Measurements from ENCODE around the gene MAP7.

MAP7 gene

DNA sequence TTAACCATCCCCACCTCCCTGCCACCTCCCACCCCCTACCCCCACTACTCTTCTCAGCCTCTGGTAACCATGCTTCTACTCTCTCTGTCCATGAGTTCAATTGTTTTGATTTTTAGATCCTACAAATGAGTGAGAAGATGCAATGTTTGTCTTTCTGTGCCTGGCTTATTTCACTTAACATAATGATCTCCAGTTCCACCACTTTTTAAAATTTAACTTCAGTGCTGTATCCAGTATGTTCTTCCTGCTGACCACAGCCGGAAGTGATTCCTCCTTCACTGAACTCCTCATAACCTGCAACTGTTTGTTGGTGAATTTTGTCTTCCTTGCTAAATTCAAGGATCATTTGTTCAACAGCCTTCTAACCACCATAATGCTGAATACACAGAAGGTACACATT lies 3.9 kb downstream of the MAP7 start:
- POLR2A ChIA-PET: no interaction called here
- CTCF ChIA-PET: interaction anchor here (1.0 kb wide), 1 partner anchor 20 kb away, joined by 3 read pairs; no protein-coding TSS in a partner anchor
- TF ChIP-seq, protein P1, sequence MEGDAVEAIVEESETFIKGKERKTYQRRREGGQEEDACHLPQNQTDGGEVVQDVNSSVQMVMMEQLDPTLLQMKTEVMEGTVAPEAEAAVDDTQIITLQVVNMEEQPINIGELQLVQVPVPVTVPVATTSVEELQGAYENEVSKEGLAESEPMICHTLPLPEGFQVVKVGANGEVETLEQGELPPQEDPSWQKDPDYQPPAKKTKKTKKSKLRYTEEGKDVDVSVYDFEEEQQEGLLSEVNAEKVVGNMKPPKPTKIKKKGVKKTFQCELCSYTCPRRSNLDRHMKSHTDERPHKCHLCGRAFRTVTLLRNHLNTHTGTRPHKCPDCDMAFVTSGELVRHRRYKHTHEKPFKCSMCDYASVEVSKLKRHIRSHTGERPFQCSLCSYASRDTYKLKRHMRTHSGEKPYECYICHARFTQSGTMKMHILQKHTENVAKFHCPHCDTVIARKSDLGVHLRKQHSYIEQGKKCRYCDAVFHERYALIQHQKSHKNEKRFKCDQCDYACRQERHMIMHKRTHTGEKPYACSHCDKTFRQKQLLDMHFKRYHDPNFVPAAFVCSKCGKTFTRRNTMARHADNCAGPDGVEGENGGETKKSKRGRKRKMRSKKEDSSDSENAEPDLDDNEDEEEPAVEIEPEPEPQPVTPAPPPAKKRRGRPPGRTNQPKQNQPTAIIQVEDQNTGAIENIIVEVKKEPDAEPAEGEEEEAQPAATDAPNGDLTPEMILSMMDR (IDR thresholded peaks at IDR 0.05; ENCODE audit: control extremely low read depth, extremely low read depth, low read depth, missing control alignments): no peak
- DNase-seq (ENCODE audit: extremely low spot score): no peak

DNA sequence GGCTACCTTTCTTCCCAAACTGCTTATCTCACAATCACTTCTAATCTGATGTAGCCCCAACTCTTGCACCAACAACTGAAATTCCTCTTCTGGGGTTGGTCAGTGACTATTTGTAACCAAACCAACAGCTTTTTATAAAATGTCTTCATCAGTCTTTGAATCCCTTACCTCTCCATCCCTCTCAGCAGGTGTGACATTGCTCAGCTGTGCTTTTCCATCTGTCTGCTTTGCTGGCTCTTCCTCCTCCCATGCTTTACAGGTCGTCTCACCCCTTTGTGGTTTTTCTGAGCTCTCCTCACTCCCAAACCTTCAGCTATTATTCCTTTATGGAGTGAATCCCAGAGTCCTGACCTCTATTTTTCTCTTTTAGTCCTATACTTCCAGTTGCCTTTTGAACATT lies 5.9 kb downstream of the MAP7 start:
- TF ChIP-seq, protein P1 (IDR thresholded peaks at IDR 0.05; ENCODE audit: control extremely low read depth, extremely low read depth, low read depth, missing control alignments): no peak
- CTCF ChIA-PET: interaction anchor here (1.1 to 1.4 kb wide), 3 partner anchors 16 to 42 kb away, joined by 3 to 5 read pairs (median 3); no protein-coding TSS in a partner anchor
- POLR2A ChIA-PET: interaction anchor here (1.0 kb wide), 1 partner anchor 256 kb away, joined by 3 read pairs; no protein-coding TSS in a partner anchor
- DNase-seq (ENCODE audit: extremely low spot score): no peak

DNA sequence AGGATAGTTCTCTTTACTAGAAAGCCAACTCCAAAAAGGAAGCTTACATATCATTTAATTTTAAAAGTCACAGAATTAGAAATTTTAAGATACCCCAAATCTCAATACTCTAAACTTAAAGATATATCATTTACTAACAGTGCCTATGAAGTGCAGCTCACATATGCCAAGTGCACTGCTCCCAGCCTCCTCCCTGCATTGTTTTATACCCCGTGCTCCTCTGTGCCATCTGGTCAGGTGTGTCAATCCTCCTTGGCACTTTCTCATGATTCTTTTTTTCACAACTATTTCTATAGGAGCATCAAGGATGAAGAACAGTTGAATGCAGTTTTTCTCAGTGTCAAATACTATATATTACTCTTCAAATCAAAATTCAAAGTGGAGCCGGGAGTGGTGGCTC lies 8.8 kb downstream of the MAP7 start:
- DNase-seq (ENCODE audit: extremely low spot score): no peak
- TF ChIP-seq, protein P1 (IDR thresholded peaks at IDR 0.05; ENCODE audit: control extremely low read depth, extremely low read depth, low read depth, missing control alignments): no peak
- POLR2A ChIA-PET: no interaction called here
- CTCF ChIA-PET: interaction anchor here (1.2 kb wide), 1 partner anchor 9 kb away, joined by 3 read pairs; the partner anchor contains the start of gene MAP7

DNA sequence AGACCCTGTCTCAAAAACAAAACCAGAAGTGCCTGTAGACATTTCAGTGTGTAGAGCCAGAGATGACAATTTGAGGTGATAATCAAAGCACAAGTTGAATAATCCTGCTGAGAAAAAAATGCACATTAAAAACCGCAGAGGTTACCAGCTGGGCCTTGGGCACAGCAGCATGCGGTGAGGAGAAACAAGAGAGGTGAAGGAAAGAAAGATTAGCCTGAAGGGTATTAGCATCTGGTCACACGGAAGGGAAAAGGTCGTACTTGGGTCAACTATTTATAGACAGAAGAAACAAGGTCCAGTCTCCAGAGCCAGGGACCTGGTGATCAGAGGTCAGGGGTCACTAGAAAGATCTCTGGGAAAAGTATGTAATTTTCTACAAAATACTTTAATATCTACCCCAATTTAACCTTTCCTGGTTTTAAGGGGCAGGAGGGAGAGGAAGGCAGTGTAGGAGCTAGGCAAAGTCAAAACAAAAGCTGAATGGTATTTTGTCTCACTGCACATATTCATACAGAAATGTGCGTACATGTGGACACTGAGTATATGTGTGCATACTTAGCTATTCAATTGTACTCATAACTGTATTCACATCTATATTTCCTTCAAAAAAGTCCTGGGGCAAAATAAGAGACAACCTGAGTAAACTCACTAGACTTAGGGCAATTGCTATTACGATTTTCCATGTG lies 10.1 kb downstream of the MAP7 start:
- CTCF ChIA-PET: interaction anchor here (1.1 to 2.1 kb wide), 4 partner anchors 9 to 12 kb away, joined by 3 to 7 read pairs (median 4); partner anchors contain the start of gene MAP7
- DNase-seq (ENCODE audit: extremely low spot score): no peak
- TF ChIP-seq, protein P1 (IDR thresholded peaks at IDR 0.05; ENCODE audit: control extremely low read depth, extremely low read depth, low read depth, missing control alignments): no peak
- POLR2A ChIA-PET: no interaction called here

DNA sequence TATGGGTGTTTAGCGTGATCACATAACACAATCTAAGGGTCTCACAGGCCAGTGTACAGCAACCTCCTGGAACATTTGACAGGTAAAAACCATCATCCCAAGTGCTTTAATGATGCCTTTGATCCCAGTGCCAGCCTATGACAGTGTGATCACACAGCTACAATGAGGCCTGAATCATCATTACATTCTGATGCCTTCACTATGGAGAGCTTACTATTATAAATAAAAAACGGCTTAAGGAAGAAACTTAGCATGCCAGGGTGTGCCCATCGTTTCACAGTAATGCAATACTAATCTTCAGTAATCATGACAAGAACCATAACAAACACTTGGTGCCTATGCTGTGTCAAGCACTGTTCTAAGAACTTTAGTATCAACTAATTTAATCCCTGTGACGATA lies 11.4 kb downstream of the MAP7 start:
- ChIA-PET POLR2A (no interaction called here), CTCF (interaction anchor here (1.1 to 2.1 kb wide), 4 partner anchors 8 to 13 kb away, joined by 3 to 7 read pairs (median 4); partner anchors contain the start of gene MAP7)
- TF ChIP-seq, protein P1 (IDR thresholded peaks at IDR 0.05; ENCODE audit: control extremely low read depth, extremely low read depth, low read depth, missing control alignments): no peak
- DNase-seq (ENCODE audit: extremely low spot score): no peak

DNA sequence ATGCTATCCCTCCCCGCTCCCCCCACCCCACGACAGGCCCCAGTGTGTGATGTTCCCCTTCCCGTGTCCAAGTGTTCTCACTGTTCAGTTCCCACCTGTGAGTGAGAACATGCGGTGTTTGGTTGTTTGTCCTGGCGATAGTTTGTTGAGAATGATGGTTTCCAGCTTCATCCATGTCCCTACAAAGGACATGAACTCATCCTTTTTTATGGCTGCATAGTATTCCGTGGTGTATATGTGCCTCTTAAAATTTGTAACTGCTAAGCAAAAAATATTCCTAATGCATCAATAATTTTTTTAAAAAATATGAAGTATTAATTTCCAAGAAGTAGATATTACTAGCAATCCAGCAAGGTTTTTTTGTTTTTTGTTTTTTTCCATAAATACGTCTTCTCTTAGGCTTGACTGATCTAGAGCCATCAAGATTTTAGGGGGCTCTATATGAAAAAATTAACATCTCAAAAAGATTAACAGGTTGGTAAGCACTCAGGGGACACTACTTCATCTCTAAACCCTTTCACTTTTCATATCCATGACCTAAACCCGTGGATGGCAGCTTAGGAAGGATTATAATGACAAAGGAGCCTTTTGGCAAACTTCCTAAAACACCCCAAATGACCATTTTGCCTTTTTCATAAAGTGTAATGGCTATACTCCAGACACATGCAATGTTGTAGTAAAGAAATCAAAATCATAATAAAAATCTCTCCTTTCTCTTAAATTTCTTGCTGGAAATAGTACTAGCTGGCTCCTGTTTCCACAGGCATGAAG lies 14.2 kb downstream of the MAP7 start:
- ChIA-PET POLR2A (no interaction called here), CTCF (interaction anchor here (1.2 kb wide), 1 partner anchor 15 kb away, joined by 3 read pairs; the partner anchor contains the start of gene MAP7)
- no peak for DNase-seq (ENCODE audit: extremely low spot score)
- TF ChIP-seq, protein P1 (IDR thresholded peaks at IDR 0.05; ENCODE audit: control extremely low read depth, extremely low read depth, low read depth, missing control alignments): no peak
